HS-27A (cell line): ENCODE data around the gene RTP2.

Experiments used
- DNase-seq: peaks from one replicate; pipeline ENCODE4 v3.0.0-alpha.2; 2012; ENCODE audit warnings: low read depth, missing footprints

The RTP2 gene

DNA sequence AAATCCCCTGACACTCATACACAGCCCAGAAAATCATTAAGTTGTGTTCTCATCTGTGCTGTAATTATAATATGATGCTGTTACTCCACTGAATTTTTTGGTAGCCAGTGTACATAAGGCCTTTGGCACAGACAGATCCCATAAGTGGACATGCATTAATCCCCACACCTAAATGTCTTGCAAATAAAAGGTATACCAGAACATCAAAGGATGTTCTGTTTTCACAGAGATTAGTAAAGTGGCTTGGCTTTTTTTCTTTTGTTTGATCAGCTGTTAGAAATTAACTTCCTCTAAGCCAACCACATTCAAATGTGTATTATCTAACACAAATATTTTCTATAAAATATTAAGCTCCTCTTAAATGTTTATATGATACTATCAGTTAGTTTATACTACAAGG lies 34.8 kb downstream of the RTP2 start:
- no peak for DNase-seq

DNA sequence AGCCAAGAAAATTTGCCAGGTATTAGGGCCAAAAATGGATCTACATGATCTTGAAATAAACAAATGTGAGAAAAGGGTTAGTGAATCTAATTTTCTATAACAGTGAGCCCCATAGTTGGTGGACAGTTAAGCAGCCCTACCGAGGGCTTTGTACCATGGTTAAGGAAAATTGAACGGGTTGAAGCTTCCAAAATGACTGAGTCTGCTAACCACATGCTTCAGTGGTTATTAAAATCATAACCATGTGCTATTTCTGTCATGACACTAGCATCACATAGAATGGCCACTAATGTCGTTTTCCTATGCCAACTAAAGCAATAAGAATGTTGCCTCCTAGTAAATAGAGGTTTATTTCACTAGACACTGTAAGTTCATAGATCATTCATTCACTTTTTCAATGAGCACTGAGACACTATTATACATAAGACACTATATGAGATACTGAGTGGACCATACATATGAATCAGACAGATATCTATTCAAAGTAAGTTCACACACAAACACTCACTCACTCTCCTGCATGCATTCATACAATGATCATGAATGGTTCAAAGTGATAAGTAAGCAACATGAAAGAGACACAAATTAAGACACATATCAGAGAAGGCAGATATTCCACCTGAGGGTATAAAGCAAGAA lies 36.5 kb downstream of the RTP2 start:
- no peak for DNase-seq

DNA sequence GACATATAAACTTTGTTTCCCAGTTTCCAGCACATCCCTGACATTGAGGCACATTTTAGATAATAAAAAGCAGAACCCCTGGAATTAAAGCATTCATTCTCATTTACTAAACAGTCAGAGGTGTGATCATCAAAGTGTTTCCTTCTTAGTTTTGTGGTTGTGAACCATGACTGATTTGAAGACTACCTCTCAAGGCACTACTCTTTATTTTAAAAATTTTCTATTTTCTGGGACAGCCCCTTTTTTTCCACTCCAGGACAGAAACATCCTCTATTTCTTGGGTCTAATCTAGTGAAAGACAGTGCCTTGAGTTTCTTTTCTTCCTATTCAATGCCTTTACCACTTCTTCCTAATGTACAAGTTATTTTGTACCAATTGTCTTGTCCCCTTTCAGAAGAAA lies 37.3 kb downstream of the RTP2 start:
- DNase-seq: no peak

DNA sequence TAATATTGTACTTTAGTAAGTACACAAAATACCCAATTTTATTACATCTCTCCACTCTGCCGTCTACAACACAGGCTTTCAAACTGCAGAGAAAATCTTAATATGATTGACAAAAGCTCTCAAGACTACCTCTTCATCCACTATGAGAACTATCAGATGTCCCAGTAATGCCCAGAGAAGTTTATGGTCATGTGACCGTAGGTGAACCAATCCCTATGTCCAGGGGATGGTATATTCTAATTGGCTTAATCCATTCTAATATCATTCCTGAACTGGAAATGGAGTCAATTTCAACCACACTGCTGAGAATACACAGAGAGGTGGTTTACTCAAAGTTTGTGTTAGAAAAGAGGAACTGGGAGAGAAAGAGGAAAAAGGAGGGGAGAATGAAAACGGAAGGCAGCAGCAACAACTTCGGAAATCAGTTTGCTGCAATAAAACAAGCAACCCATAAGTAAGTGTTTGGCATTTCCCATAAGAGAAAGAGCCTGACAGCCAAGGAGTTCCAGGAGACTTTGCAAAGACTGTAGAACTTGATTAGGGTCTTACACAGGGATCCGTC lies 39.4 kb downstream of the RTP2 start:
- DNase-seq: no peak

DNA sequence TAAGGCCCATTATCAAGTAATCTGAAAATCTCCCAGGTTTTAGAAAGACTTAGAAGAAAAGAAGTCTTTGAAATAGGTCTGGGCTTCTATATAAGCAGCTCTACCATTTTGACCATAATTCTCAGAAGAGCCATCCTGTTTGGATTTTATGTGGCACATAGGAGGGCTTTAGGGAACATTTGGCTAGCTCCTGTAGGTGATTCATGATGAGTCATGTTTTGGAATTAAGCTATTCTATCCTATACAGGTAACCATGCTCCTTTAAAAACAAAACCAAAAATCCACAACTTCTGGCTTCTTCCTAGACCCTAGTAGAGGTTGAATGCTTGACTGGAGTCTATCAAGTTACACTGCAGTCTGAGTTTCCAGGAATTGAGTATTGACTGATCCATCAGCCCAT lies 41.1 kb downstream of the RTP2 start:
- DNase-seq: no peak

DNA sequence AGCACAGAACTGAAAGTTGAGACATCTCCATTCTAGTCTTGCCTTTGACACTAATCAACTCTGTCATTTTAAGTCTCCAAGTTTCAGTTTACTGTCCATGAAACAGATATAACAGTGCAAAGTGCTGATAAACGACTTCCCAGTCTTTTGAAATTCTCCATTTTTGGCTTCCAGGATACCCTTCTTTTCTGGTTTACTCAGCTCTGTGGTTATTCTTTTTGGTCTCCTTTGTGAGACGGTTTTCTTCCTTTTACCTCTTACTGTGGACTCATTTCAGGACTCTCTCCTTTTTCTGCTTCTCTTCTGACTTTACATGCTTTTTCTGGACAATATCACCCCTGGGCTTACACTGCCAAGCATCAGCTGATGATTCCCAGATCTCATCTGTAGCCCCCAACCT lies 51.1 kb downstream of the RTP2 start:
- no peak for DNase-seq
